Colon (tissue), 2 donors: ENCODE results near the gene EXOC6B.
"Not testable (repeated sequence)": the region's sequence is repeated elsewhere in the genome, so short reads cannot be mapped to it uniquely, and the experiment has no call there.

ENCODE experiments used
- FAIRE-seq: peaks from 2 replicates; lab custom pipeline; 2012; peaks lifted over from hg19 to GRCh38; lab: Jason Lieb, UNC
- donor health status: control.
- donor health status: control.

The EXOC6B gene

GRCh38 chr2:72539071-72539552, 286.7 kb downstream of the EXOC6B start:
- no peak for FAIRE-seq

- FAIRE-seq, result no peak
Observed at GRCh38 chr2:72538486-72538885, 287.3 kb downstream of the EXOC6B start.

DNA sequence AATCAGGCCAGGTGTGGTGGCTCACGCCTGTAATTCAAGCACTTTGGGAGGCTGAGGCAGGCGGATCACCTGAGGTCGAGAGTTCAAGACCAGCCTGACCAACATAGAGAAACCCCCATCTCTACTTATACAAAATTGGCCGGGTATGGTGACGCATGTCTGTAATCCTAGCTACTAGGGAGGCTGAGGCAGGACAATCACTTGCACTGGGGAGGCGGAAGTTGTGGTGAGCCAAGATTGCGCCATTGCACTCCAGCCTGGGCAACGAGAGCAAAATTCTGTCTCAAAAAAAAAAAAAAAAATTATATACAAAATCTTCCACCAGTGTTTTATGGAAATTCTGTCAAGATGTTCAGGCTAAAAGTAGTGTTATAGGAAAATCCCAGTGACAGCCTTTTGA, 290.2 kb downstream of the EXOC6B start:
- not testable (repeated sequence) for FAIRE-seq

- no peak for FAIRE-seq
Observed at GRCh38 chr2:72533765-72534164, 292.1 kb downstream of the EXOC6B start.

DNA sequence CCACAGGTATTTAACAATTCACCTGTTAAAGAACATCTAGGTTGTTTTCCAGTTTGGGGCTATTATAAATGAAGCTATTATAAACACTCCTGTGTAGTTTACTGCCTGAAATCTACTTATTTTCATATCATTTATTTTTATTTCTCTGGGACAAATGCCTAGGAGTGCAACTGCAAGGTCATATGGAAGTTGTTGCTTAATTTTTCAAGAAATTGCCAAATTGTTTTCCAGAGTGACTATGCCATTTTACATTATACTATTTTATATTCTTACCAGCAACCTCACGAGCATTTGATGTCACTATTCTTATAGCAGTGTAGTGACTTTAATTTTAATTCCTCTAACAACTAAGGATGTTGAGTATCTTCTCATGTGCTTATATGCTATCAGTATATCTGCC, 298.4 kb downstream of the EXOC6B start:
- no peak for FAIRE-seq

GRCh38 chr2:72526623-72527022, 299.2 kb downstream of the EXOC6B start:
- no peak for FAIRE-seq

- FAIRE-seq, result no peak
Observed at GRCh38 chr2:72524071-72524470, 301.8 kb downstream of the EXOC6B start.

- FAIRE-seq, result no peak
Observed at GRCh38 chr2:72515696-72516095, 310.1 kb downstream of the EXOC6B start.

DNA sequence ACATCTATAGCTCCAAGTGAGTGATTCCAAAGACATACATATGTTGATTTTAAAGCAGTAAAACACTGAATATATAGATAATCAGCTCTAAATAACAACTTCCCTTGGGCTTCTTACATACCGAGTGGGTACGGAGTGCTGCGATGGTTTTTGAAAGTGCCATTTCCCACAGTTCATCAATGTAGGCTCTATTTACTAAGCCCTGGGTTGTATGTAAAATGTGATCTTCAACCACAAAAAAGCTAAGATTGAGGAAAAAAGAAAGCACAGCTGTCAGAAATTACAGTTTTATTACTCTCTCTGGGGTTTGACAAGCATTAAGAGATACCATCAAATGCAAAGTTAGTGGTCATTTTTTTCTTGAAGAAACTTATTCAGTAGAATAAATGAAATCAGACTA, 312.8 kb downstream of the EXOC6B start:
- FAIRE-seq, result no peak

- no peak for FAIRE-seq
Observed at GRCh38 chr2:72512376-72512775, 313.5 kb downstream of the EXOC6B start.

DNA sequence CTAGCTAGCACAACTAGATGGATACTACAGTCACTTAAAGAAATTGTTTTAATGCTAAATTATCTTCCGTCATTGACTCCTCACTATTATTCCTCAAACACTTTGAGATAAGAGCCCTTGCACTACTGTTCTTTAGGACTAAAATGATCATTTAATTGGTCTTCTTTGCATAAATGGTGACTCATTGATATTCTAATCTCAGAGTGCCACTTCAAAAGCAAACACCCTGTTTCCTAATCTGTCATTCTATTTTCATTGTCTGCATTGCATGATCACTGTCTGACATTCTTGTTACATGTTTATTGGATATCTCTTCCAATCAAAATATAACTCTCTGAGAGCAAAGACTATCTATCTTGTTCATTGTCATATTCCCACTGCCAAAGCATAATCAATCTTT, 313.9 kb downstream of the EXOC6B start:
- no peak for FAIRE-seq

DNA sequence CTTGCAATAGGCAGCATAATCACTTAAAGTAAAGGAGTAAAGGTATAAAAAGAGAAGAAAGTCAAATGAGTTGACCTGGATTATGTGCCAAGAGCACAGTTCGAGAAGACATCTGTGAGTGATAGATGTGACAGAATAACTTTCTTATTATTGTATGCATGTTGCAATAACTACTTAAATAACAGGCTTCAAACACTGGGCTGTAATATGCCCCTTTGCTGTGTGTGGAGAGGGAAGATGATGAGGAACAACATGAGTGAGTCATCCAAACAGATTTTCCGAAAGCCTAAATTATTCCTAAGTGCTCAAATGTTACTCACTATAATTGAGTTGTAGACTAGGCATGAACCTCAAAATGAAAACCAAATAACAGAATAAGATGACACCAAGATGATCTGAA, 328.1 kb downstream of the EXOC6B start:
- FAIRE-seq, result no peak

DNA sequence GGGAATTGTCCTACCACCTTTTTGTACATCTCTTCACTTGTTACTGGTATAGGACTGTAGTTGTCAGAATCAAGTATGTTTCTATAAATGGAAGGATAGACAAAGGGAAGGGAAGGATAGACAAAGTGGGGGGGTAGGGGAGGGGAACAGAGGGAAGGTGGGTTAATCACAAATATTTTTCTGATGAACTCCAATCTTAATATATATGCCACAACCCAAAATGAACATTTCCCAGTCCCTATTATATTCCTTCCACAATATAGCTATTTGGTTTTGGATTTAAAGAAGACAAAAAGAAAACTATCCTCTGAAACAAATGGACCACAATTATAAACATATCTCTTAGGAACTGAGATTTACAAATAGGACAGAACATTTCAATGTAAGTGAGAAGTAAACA, 329.4 kb downstream of the EXOC6B start:
- FAIRE-seq, result no peak

DNA sequence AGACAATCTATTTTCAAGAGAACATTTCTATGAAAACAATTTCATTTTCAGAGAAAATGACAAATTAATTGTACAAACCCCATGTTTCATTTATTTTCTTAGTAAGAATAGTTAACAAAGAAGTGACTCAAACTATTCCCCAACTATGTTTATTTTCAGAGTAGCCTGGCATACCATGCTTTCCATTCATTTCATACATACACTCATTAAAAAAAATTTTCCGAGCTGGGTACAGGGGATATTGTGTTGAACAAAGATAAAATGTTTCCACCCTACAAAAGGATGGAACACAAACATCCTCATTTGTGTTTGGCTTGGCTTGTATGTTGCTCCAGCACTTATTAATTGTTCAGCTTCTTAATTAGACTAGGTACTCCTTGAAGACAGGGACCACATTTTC, 331.4 kb downstream of the EXOC6B start:
- FAIRE-seq, result no peak

DNA sequence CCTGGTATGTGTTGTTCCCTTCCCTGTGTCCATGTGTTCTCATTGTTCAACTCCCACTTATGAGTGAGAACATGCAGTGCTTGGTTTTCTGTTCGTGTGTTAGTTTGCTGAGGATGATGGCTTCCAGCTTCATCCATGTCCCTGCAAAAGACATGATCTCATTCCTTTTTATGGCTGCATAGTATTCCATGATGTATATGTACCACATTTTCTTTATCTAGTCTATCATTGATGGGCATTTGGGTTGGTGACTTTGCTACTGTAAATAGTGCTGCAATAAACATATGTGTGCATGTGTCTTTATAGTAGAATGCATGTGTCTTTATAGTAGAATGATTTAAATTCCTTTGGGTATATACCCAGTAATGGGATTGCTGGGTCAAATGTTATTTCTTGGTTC, 341.2 kb downstream of the EXOC6B start:
- not testable (repeated sequence) for FAIRE-seq

GRCh38 chr2:72483346-72483745, 342.5 kb downstream of the EXOC6B start:
- no peak for FAIRE-seq

DNA sequence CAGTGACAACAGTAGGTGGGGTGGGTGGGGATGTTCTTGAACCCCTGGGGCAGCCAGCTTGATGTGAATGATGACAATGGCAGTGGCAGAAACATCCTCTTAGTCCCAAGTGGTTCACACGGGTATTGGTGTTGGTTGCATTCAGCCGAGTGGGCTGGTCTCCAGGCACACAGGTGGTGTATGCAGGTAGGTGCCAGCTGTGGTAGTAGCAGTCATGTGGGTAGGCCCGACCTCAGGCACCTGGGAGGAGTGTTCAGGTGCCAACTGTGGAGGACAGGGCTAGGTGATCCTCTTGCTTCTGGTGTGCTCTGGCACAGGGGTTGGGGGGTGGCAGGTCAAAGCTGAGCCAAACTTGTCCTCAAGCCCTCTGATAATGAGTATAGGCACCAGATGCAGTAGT, 350.6 kb downstream of the EXOC6B start:
- no peak for FAIRE-seq

DNA sequence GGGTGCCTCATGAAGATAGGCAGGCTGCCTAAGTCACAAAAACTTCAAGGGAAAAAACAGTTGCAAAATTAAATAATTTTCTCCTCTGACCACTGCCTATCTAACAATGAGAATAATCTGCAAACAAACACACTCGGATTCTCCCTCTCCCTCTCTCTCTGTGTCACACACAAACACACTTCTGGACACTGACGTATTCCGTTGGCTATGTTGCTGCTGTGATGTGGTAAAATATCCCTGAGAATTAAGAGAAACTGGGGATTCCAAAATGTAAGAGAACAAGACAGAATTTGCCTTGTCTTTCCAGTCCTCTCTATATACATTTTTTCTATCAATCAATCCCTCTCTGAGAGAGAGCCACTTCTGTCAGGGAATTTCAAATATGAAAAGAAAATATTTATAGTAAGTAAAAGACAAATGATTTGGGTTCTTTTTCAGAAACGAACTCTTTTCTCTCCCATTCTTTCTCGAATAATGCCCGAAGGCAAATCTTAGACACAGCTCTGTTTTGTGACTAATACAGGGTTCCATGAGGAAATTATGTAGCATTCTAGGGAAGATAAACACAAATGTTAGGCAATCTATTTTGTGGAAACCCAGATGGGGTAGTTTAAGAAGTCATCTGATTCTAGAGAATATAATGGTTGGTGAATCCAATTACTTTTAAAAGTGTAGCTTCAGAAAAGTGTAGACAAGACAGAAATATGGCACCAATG, 367.9 kb downstream of the EXOC6B start:
- no peak for FAIRE-seq

DNA sequence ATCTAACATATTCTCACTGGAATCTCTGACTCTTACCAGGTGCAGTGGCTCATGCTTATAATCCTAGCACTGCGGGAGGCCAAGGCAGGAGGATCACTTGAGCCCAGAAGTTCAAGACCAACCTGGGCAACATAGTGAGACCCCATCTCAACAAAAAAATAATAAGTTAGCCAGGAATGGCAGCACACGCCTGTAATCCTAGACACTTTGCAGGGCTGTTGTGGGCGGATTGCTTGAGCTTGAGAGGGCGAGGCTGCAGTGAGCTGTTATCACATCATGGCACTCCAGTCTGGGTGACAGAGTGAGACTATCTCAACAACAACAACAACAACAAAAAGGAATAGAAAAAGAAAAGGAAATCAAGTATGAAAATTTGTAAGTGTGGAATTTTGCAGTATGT, 371.6 kb downstream of the EXOC6B start:
- FAIRE-seq, result no peak

- FAIRE-seq, result peak; percentile 51
Observed at GRCh38 chr2:72442270-72442669, 383.6 kb downstream of the EXOC6B start.

- no peak for FAIRE-seq
Observed at GRCh38 chr2:72439892-72440291, 385.9 kb downstream of the EXOC6B start.

DNA sequence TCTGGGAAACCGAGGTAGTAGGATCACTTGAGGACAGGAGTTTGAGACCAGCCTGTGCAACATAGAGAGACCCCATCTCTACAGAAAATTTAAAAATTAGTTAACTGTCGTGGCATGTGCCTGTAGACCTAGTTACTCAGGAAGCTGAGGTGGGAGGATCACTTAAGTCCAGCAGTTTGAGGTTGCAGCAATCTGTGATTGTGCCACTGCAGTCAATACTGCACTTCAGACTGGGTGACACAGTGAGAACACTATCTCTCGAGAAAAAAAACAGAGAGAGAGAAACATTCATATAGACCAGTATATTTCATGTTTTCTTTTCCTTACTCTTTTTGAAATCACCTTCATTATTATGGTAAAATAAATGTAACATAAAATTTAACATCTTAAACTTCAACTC, 387.5 kb downstream of the EXOC6B start:
- FAIRE-seq, result no peak

DNA sequence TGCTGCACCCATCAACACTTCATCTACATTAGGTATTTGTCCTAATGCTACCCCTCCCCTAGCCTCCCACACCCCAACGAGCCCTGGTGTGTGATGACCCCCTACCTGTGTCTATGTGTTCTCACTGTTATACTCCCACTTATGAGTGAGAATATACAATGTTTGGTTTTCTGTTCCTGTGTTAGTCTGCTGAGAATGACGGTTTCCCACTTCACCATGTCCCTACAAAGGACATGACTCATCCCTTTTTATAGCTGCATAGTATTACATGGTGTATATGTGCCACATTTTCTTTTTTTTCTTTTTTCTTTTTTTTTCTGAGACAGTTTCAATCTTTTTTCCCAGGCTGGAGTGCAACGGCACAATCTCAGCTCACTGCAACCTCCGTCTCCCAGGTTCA, 394.1 kb downstream of the EXOC6B start:
- no peak for FAIRE-seq
